WTC11 (cell line): Measurements from ENCODE around the gene TIMP4.

Experiments
- CREM ChIP-seq: sonication (generic); formaldehyde crosslinking; IDR thresholded peaks from 2 replicates; pipeline ENCODE4 v1.8.1; 2022; ENCODE audit warnings: mild to moderate bottlenecking, missing genetic modification reagents, moderate library complexity
- CTCF ChIP-seq: fragments of 200-600 bp; IDR thresholded peaks from 2 replicates; pipeline ENCODE4 v1.8.0; 2022; ENCODE audit warnings: antibody characterized with exemption
- EMX1 ChIP-seq: fragments of 250-450 bp; sonication (Bioruptor Pico); IDR thresholded peaks from 2 replicates; pipeline ENCODE4 v1.8.0; 2021; ENCODE audit warnings: mild to moderate bottlenecking
- FOXJ3 ChIP-seq: sonication (generic); formaldehyde crosslinking; IDR thresholded peaks from 2 replicates; pipeline ENCODE4 v1.9.0; 2021; ENCODE audit warnings: missing genetic modification reagents, mild to moderate bottlenecking, borderline replicate concordance
- MYBL2 ChIP-seq: sonication (generic); formaldehyde crosslinking; IDR thresholded peaks from 2 replicates; pipeline ENCODE4 v1.8.1; 2023; ENCODE audit warnings: mild to moderate bottlenecking, moderate library complexity, missing genetic modification reagents
- NFYB ChIP-seq: sonication (generic); formaldehyde crosslinking; conservative IDR thresholded peaks from 2 replicates; pipeline ENCODE4 v1.8.0; 2022; ENCODE audit warnings: low read depth, missing genetic modification reagents
- NR1H2 ChIP-seq: sonication (generic); formaldehyde crosslinking; IDR thresholded peaks from 2 replicates; pipeline ENCODE4 v1.9.0; 2021; ENCODE audit warnings: mild to moderate bottlenecking, moderate library complexity, missing genetic modification reagents
- USF2 ChIP-seq: sonication (generic); formaldehyde crosslinking; IDR thresholded peaks from 2 replicates; pipeline ENCODE4 v1.8.1; 2023; ENCODE audit warnings: mild to moderate bottlenecking, missing genetic modification reagents, moderate library complexity
- ZBTB21 ChIP-seq: sonication (generic); formaldehyde crosslinking; IDR thresholded peaks from 2 replicates; pipeline ENCODE4 v1.8.1; 2023; ENCODE audit warnings: mild to moderate bottlenecking, missing genetic modification reagents, borderline replicate concordance
- ZSCAN18 ChIP-seq: fragments of 250-450 bp; sonication (Bioruptor Pico); IDR thresholded peaks from 2 replicates; pipeline ENCODE4 v2.1.2; 2022; ENCODE audit warnings: mild to moderate bottlenecking, moderate library complexity

GRCh38 chr3:12201813-12202212 is 43.1 kb upstream of the TIMP4 start:
- no peak for TF ChIP-seq CTCF
- no peak for TF ChIP-seq ZBTB21 (CRISPR knock-in tag)
- no peak for TF ChIP-seq NR1H2 (CRISPR knock-in tag)
- TF ChIP-seq FOXJ3 = no peak
- TF ChIP-seq NFYB (CRISPR knock-in tag) = no peak
- TF ChIP-seq ZSCAN18 (CRISPR knock-in tag) = no peak
- no peak for TF ChIP-seq CREM (CRISPR knock-in tag)
- no peak for TF ChIP-seq EMX1 (CRISPR knock-in tag)
- TF ChIP-seq USF2 (CRISPR knock-in tag) = no peak
- TF ChIP-seq MYBL2 (CRISPR knock-in tag) = no peak
